ENCODE results near the gene FTH1.

The FTH1 gene

DNA sequence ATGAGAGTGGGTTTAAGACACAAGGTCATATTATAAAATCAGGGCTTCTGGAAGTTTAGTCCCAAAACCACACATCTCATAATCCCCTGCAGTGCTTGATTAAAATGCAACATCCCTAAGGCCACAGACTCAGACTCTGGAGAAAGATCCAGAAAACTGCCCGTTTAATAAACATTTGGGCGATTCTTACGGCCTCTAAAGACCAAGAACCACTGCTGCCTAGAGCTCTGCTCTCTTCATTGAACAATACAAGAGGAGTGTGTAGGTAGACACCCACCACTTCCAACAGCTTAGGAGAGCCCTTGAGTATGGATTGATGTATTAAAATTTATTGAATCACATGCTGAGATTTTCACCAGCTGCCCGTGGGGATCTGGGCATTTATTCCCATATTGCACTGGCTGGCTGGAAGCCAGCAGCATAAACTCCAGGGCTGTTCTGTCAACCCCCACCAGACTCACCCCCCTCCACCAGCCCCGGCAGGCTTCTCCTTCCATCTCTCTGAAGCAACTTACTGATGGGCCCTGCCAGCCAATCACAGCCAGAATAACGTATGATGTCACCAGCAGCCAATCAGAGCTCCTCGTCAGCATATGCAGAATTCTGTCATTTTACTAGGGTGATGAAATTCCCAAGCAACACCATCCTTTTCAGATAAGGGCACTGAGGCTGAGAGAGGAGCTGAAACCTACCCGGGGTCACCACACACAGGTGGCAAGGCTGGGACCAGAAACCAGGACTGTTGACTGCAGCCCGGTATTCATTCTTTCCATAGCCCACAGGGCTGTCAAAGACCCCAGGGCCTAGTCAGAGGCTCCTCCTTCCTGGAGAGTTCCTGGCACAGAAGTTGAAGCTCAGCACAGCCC, 18.0 kb downstream of the FTH1 start:
- DNase-seq (ENCODE audit: low read depth in 1 of 2, low spot score in 1 of 2) = no peak

DNA sequence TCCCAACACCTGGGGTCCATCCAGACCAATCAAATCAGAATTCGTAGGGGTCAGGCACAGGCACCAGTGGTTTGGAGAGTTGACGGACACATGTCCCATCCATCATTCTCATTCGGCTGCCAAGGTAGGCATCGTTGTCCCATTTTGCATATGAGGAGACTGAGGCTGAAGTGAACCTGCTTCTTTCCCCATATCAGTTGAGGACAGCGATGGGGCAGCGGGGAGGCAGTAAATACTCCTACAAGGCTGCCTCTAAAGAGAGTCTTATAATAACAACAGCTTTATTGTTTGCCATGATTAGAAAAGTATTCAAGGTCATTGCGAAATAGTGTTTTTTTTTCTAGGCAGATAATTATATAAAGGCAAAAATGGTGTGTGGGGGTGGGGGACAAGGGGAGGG, 18.9 kb downstream of the FTH1 start:
- no peak for DNase-seq (ENCODE audit: low read depth in 1 of 2, low spot score in 1 of 2)

DNA sequence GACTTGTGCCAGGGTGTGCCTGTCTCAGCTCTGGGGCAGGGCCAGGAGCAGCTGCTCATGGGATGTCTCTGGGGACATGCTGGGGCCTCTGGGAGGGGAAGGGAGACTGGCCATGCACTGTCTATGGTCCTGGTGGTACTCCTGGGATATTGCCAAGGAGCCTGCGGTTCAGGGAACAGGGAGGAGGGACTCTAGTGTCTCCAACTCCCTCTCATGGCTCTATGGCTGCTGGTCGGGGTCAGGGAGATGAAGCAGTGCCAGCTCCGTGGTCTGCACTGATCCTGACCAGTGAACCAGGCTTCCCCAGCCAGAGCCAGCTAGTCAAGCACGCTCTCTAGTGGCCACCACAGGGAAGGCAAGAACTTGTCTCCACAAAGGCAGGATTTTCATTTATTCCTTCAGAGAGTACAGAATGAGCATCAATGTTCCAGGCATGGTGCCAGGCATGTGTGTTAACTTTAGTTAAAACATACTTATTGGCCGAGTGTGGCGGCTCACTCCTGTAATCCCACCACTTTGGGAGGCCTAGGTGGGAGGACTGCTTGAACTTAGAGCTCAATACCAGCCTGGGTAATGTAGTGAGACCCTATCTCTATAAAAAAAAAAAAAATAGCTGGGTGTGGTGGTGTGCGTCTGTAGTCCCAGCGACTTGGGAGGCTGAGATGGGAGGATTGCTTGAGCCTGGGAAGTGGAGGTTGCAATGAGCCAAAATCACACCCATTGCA, 19.8 kb downstream of the FTH1 start:
- peak; percentile 24 to 25 for DNase-seq (ENCODE audit: low read depth in 1 of 2, low spot score in 1 of 2)

DNA sequence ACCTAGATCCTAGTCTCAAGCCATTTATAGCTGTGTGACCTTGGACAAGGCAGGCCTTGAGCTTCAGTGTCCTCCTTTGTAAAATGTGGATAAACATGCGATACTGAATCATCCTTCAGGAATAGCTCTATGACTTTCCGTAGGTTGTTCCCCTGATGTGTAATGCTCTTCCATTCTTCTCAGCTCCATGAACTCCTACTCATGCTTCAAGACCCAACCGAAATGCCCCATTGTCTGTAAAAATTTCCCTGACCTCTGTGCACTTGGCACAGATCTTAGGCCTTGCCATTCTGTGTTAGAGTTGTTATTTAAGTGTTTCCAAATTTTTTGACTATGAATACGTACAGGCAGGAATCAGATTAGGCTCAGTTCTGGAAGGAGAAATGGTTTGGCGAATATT, 20.5 kb downstream of the FTH1 start:
- DNase-seq (ENCODE audit: low read depth in 1 of 2, low spot score in 1 of 2) = no peak

DNA sequence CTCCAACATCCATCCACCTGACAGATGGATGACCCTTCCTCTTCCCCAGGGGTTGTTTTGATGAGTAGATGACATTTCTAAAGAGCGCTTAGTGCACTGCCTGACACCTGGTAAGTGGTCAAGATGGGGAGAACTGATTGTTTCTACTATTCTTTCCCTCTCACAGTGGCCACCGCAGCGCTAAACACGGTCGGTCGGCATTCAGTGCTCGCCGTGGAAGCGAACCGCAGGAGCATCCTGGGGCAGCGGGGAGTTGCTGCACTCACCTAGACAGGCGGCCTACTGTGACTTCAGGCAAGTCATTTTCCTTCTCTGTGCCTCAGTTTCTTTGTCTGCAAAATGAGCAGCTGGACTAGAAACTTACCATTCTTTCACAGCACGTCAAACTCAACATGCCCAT, 22.2 kb downstream of the FTH1 start:
- no peak for DNase-seq (ENCODE audit: low read depth in 1 of 2, low spot score in 1 of 2)

DNA sequence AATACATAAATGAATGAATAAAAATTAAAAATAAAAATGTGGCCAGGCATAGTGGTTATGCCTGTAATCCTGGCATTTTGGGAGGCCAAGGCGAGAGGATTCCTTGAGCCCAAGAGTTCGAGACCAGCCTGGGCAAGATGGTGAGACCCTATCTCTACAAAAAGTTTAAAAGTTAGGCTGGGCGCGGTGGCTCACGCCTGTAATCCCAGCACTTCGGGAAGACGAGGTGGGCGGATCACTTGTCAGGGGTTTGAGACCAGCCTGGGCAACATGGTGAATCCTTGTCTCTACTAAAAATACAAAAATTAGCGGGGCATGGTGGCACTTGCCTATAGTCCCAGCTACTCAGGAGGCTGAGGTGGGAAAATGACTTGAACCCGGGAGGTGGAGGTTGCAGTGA, 27.0 kb downstream of the FTH1 start:
- no peak for DNase-seq (ENCODE audit: low read depth in 1 of 2, low spot score in 1 of 2)

DNA sequence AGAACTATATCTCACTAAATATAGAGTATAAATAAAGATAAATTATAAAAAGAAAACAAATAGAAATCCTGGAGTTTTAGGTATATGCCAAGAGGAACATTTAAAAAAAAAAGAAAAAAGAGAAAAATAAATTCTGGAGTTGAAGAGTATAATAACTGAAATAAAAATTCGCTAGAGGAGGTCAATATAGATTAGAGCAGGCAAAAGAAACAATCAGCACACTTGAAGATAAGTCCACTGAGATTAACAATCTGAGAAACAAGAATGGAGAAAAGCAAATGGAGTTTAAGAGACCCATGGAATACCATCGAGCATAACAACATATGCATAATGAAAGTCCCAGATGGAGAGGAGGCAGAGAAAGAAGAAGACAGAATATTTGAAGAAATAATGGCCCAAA, 31.6 kb downstream of the FTH1 start:
- DNase-seq (ENCODE audit: low read depth in 1 of 2, low spot score in 1 of 2) = no peak

DNA sequence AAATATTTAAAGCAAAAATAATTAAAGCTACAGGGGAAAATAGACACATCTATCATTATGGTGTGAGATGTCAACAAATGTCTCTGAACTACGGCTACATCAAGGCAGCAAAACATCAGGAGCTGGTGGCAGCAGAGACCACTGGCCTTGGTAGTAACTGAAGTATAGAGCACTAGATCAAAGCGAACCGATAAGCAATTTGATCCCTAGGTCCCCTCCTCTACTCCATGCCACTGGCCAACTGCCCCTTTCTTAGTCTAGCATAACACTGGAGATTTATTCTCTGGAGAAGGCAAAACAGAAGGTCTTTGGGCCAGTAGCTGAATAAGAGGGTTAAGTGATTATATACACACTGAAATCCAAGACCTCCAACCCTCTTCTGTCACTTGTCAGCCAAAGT, 36.5 kb downstream of the FTH1 start:
- DNase-seq (ENCODE audit: low read depth in 1 of 2, low spot score in 1 of 2) = no peak

DNA sequence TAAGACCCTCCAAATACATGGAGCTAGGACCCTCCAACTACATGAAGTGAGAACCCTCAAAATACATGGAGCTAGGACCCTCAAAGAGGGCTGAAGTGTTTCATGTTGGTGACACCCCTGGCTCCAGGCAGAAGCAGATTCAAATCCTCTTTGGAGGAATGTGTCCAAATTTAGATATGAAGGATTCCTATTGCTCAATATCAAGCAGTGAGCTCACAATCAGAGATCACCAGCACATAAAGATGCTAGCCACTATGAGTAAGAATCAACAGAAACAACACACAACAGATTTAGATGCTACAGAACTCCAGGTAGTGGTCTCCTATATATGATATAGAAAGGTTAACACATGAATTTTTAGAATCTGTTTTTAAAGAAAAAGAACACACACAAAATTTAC, 38.8 kb downstream of the FTH1 start:
- no peak for DNase-seq (ENCODE audit: low read depth in 1 of 2, low spot score in 1 of 2)

DNA sequence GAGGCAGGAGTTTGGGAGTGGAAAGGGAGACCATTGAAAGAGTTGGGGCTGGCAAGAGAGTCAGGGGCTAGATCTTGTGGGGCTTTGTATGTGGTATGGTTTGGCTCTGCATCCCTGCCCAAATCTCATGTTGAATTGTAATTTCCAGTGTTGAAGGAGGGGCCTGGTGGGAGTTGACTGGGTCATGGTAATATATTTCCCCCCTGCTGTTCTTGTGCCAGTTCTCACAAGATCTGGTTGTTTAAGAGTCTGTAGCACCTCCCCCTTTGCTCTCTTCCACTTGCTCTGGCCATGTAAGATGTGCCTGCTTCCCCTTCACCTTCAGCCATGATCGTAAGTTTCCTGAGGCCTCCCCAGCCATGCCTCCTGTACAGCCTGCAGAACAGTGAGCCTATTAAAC, 39.9 kb downstream of the FTH1 start:
- no peak for DNase-seq (ENCODE audit: low read depth in 1 of 2, low spot score in 1 of 2)

DNA sequence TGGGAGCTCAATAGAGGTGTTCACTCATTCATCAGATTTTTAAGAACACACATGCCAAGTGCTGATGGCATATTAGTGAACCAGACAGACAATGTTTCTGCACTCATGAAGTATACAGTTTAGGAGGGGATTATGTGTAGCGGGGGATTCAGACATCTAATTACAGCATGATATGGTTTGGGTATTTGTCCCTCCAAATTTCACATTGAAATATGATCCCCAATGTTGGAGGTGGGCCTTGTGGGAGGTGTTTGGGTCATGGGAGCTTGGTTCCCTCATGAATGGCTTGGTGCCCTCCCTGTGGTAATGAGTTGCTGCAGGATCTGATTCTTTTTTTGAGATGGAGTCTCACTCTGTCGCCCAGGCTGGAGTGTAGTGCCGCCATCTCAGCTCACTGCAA, 41.2 kb downstream of the FTH1 start:
- DNase-seq (ENCODE audit: low read depth in 1 of 2, low spot score in 1 of 2) = no peak

DNA sequence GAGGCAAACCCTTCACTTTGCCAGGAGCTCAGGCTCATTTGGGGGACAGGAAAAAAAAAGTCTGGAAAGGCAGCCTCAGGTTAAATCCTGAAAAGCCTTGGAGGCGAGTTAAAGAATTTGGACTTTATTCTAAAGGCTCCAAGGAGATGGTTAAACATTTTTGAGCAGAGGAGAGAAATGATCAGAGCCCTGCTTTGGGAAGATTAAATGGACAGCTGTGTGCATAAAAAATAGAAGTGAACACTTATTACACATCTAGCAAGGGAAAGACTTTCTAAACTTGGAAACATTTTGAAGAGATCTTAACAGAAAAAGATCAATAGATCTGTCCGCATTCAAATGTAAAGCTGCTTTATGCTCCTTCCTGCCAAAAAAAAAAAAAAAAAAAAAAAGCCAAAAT, 41.7 kb downstream of the FTH1 start:
- DNase-seq (ENCODE audit: low read depth in 1 of 2, low spot score in 1 of 2) = no peak

DNA sequence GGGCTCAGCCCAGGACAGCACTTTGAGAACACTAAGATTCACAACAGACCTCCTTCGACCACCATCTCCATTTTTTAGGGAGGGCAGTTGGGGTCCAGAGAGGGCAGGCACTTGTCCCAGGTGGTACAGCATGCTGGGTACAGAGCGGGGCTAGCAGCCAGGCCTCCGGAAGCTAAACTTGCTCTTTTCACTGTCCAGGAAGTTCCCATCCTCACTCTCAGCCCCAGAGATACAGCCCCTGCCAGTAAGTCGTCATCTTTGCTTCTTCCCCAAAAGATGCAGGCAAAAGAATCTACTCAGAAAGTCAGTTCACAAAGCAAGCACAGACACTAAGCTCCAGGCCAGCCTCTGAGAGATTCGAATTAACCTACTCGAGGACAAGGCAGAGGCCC, 43.4 kb downstream of the FTH1 start:
- no peak for DNase-seq (ENCODE audit: low read depth in 1 of 2, low spot score in 1 of 2)

DNA sequence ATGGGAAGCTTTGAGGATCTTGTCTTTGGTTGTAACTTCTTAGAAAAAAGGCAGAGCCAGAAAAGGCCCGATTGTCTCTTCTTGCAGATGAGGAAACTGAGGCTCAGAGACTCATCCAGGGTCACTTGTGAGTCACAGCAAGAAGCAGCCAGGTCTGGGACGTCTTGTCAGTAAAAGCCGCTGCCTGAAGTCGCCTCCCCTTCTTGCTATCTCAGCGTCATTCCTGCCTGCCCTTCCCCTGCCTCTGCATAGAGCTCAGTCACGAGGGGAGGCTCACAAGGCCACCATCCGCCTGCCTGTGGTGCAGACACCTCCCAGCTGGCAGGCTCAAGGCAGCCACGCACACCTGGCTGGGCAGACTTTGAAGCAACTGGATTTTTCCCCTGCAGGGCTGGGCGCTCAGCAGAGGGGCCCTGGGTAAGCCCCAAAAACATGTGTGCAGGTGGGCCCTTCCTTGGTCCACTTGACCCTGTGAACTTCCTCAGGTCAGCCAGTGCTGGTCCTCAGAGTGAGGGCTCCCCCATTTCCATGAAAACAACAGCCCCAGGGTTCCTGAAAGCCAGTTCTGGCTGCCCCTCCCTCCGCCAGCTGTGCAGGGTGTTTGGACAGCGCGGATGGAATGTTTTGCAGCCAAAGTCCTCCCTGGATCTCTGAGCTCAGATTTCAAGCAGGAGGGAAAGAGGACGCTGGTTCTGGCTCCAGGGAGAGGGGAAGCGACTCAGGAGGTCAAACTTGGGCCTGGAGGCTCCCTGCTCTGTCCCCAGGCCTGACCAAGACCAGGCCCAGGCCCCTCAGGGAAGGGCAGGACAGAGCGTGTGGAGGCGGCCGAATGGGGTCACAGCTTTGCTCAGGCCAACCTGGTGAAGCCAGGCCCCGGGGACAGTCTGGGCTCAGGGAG, 44.0 kb downstream of the FTH1 start:
- DNase-seq (ENCODE audit: low read depth in 1 of 2, low spot score in 1 of 2) = no peak

DNA sequence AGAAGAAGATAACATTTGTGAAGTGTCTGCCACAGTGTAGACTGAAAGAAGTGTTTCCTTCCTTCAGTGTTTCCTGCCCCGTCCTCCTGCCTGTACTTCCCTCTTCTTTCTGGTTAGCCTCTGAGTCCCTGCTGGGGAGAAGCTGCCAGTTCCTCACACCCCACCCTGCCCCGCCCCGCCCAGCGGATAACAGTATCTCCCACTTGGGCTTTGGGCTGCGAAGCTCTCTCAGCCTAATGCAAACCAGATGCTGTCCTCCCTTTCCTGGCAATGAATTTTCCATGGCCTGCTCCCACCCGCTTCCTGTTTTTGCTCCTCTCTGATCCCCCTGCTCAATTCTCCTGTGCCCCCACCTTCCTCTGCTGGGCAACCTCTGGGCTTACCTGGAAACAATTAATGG, 44.9 kb downstream of the FTH1 start:
- no peak for DNase-seq (ENCODE audit: low read depth in 1 of 2, low spot score in 1 of 2)

DNA sequence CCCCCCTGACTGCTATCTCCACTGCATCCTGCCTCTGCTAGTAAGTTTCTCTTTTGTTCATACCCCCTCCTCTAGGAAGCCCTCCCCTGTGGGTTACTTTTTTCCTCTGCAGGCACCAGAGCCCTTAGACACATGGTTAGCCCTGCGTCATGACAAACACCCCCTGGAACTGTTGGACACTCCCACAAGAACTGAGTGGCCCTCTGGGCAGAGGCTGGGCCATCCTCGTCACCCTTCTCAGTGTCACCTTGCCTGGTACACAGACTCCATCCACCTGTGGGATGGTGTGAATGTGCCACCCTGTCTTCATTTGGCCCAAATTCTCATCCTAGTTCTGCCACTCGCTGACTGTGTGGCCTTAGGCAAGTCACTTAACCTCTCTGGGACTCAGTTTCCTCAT, 46.0 kb downstream of the FTH1 start:
- DNase-seq (ENCODE audit: low read depth in 1 of 2, low spot score in 1 of 2) = no peak

DNA sequence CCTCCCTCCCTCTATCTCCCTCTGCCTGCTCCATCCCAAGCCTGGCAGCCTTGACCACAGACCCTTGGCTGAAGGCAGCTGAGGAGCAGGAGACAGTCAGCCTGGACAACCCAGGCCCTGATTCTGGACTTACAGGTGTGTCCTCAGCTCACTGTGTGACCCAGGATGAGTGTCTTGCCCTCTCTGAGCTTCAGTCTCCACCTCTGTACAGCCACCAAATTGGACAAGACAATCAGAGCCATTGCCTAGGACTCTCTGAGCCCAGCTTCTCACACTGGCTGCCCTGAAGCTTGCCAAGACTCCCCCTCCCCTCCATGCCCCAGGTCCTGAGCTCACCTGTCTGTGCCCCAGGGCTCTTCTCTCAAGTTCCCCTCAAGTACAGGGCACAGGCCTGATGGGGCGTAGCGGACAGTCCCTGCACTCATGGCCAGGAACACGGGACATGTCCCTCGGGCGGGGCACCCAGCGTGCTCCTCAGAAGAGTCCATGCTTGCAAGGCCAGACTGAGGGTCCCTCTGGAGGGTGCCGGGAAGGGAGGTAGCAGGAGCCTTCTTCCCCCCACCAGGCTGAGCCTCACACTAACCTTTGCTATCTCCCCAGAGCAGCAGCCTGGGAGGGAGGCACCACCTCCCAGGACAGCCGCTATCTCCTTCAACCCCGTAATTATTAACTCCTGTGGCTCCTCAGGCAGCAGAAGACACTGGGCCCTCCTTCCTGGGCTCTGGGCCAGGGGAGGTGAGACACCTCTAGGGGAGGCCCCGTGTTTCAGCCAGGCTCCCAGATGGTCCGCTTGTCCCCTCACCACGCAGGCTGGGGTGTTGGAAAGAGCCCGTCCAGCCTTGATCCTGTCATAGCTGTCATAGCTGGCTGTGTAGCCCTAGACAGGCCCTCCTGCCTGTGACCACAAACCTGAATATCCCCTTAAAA, 47.5 kb downstream of the FTH1 start:
- DNase-seq (ENCODE audit: low read depth in 1 of 2, low spot score in 1 of 2) = no peak

DNA sequence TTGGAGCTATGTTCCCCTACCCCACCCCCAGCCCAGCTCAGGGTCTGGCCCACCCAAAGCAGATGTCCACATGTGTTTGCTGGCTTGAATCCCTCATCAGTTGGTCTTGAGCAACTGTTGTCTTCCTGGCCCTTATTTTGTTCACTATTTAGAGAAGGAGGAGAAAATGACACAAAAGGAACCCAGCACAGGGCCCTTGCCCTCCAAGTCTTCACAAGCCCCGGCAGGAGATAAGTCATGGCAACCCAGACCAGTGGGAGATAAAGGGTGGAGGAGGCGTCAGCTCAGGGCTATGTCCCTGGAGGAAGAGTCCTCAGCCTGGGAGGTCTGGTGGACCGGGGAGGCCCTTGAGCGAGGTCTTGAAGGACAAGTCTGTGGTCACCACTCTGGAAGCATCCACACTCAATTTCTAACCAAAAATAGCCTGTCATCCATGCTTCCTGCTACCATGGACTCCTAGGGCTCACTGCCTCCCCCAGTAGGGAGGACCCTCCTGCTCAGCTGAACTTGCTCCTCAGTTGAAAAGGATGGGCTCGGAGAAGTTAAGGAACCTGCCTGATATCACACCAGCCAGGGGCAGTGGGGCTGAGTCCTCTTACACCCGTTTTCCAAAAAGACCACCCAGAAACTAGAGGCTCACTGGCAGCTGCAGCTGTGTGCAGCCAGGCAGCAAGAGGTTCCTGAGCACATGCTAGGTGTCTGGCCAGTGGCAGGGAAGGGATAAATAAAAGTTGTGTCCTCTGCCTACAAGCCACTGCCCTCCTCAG, 48.3 kb downstream of the FTH1 start:
- DNase-seq (ENCODE audit: low read depth in 1 of 2, low spot score in 1 of 2) = no peak

DNA sequence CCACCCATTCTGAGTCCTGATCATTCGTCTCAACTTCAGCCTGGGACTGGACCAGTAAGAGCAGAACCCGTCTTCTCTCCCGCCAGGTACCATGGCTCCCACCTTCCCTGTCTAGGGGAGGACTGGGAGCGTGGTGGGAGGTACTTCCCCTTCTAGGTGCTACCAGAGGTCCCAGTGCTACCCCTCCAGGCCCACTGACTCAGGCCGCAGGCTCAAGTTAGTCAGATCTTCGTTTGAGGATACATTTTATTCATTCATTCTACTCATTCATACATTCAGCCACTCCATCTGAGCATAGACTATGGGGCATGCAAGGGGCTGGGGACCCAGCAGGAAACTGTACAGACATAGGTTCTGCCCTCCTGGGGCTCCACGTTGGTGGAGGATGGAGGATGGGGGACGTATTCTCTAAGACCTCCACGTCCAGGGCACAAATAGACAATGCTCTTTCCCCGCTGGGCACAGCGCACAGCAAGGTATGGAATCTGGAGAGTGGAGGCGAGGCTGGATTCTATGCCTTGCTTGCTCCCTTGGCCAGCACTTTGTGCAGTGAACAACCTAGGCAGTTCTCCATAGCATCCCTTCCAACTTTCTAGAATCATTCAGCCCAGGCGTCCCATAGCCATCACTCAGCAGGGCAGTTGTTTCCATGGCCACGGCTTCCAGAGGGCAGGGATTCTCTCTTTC, 49.0 kb downstream of the FTH1 start:
- no peak for DNase-seq (ENCODE audit: low read depth in 1 of 2, low spot score in 1 of 2)

Measured in activated T-helper 1 cell treated with anti-CD3 and anti-CD28 coated beads, Interleukin-2, amount 50 U/mL, for 16 hours (primary cell).